ENCODE data around the gene DROSHA.
"Not testable (repeated sequence)": the region's sequence is repeated elsewhere in the genome, so short reads cannot be mapped to it uniquely, and the experiment has no call there.

DROSHA gene

GRCh38 chr5:31366941-31367340 lies 165.0 kb downstream of the DROSHA start:
- DNase-seq: no peak

GRCh38 chr5:31365776-31366175 lies 166.1 kb downstream of the DROSHA start:
- no peak for DNase-seq

- no peak for DNase-seq
Measured at GRCh38 chr5:31364881-31365636, 166.8 kb downstream of the DROSHA start.

GRCh38 chr5:31362931-31363568 lies 168.8 kb downstream of the DROSHA start:
- no peak for DNase-seq

DNA sequence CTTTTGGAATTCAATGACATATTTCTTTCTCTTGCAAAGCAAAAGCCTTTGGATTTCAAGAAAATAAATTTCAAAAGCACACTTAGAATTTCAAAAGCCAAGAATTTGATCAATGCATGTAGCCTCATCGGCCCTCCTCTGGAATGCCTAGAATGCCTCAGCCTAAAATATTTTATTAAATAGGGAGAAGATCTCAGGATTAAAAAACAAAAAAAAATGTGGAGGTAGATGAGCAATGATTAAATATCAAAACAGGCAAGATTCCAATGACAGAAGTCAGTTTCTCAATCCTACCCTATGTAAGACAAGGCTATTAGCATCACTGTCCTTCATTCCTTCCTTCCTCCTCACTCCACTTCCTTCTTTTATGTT lies 169.4 kb downstream of the DROSHA start:
- DNase-seq: no peak

GRCh38 chr5:31361704-31362528 lies 170.0 kb downstream of the DROSHA start:
- DNase-seq: not testable (repeated sequence)

GRCh38 chr5:31361234-31361633 lies 170.7 kb downstream of the DROSHA start:
- no peak for DNase-seq

- no peak for DNase-seq
Measured at GRCh38 chr5:31359839-31360238, 172.1 kb downstream of the DROSHA start.

- DNase-seq: no peak
Measured at GRCh38 chr5:31357038-31357437, 174.9 kb downstream of the DROSHA start.

DNA sequence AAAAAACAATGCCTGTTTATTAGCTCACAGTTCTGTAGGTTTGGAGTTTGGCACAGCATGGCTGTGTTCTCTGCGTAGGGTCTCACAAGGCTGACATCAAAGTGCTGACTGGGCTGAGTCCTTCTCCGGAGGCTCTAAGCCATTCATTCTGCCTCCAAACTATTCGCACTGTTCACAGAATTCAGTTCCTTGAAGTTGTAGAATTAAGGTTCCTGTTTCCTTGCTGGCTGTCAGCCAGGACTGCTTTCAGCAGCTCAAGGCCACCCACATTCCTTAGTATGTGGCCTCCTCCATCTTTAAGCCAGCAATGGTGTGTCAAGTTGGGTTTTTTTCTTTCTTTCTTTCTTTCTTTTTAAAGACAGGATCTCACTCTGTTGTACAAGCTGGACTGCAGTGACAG lies 176.6 kb downstream of the DROSHA start:
- DNase-seq: no peak

Measured in activated CD8-positive, alpha-beta memory T cell treated with anti-CD3 and anti-CD28 coated beads, Interleukin-2, amount 50 U/mL, for 48 hours (primary cell).